Measurements from ENCODE around the gene NBPF11. TPM values are rescaled to one million over a fixed set of nuclear protein-coding genes. Genes with fewer than 3 reads are reported as not detected.
"Not testable (repeated sequence)": the region's sequence is repeated elsewhere in the genome, so short reads cannot be mapped to it uniquely, and the experiment has no call there.

Gene NBPF11
- total RNA-seq (2014; rRNA removed; shearing (Covaris generic)) (11.7 and 13.2 TPM in 2 replicates), total RNA-seq (2022) (20.3 and 24.8 TPM in 2 replicates), Bru-seq, nascent RNA (percentile 75 among the genes with signal in this experiment), BruChase-seq, experiment 1, labeled RNA remaining after a 6-hour chase (percentile 75 among the genes with signal in this experiment), BruChase-seq, experiment 2, labeled RNA remaining after a 2-hour chase (percentile 80 among the genes with signal in this experiment)
- long read RNA-seq, partial matches to known transcripts, result 11 of 41 reads
- long read RNA-seq, other reads (novel, unspliced or antisense), result 30 of 41 reads

DNA sequence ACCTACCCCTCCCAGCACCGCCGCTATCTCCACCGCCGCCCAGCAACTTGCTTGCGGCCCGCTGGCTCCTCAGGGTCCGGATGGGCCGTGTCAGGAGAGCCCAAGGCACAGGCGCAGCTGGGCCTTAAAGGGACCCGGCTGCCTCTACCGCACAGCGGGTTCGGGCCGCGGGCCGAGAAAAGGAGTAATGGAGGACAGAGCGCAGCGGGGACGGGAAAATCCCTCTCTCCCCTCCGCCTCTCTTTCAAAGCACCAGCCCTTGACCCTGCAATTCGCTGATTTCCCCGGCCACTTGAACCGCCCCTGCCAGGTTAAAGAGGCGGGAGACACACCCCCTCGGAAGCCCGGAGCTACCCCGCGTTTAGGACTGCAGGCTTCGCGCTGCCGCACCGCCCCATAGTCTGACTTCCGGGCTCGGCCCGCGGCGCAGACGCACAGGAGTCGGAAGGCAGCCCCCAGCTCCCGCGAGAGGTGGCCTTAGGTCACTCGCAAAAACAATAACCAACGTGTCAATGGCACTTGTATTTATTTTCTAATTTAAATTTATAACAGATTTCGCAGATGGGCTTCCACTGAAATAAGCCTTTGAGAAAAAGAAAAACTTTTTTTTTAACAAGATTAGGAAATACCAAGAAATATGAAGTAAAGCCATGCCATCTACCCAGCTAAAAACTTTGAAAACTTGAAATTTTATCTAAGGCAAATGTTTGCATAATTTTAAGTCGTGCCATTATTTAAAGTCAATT lies at the start of gene NBPF11:
TSS of gene NBPF11 (minus strand) at position 371 of the 746 bp plus-strand sequence. CDS start 25,278 bp downstream, outside the sequence.
- H4K20me1 ChIP-seq (ENCODE audit: insufficient read depth, low read length); H3K4me1 ChIP-seq (ENCODE audit: insufficient read depth, low read length, poor library complexity, severe bottlenecking); intact Hi-C loops (cut with micrococcal nuclease; ENCODE audit: unreplicated experiment); H3K9me2 ChIP-seq (ENCODE audit: insufficient read depth, low read length); H3K9me3 ChIP-seq (ENCODE audit: low read length); H3K79me2 ChIP-seq (ENCODE audit: insufficient read depth, low read depth, low read length); CTCF ChIA-PET (ENCODE audit: unreplicated experiment); POLR2A ChIA-PET; H3K36me3 ChIP-seq (ENCODE audit: insufficient read depth, low read length): not testable (repeated sequence)
- BruUV-seq (replicated peaks), result TSS peak; percentile 74
- Histone ChIP-seq H3K27ac (ENCODE audit: low read depth, low read length, poor library complexity, severe bottlenecking) (peak within 1 kb of the TSS; percentile 63), H3K4me3 (ENCODE audit: low read depth, low read length, poor library complexity, severe bottlenecking) (peak within 1 kb of the TSS; percentile 82), H2AFZ (ENCODE audit: low read length) (peak within 1 kb of the TSS; percentile 46; the same call in 1 of the 2 replicates), H3K4me2 (ENCODE audit: low read length) (peak within 1 kb of the TSS; percentile 84)
- DNase-seq (ENCODE audit: low spot score), result peak; percentile 87

DNA sequence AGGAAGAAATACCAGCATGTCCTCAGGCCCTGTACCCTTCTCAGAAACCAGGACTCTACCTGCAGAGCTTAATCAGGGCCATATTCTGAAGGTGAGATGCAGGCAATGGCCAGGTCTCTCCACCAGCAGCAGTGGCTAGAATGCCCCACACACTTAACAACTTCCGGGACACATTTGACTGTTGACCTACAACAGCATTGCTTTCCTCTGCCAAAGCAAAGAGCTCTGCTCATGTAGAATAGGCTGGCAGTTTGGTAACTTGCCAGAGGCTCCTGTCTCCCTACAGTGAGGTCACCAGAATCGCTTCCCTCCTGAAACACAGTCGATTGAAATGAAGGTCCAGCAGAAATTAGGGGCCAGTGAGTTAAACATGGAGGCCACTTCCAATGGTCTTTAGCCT lies 45.3 kb upstream of the NBPF11 start:
- not testable (repeated sequence) for H3K4me2 ChIP-seq (ENCODE audit: low read length); H3K9me2 ChIP-seq (ENCODE audit: insufficient read depth, low read length); H3K36me3 ChIP-seq (ENCODE audit: insufficient read depth, low read length)

DNA sequence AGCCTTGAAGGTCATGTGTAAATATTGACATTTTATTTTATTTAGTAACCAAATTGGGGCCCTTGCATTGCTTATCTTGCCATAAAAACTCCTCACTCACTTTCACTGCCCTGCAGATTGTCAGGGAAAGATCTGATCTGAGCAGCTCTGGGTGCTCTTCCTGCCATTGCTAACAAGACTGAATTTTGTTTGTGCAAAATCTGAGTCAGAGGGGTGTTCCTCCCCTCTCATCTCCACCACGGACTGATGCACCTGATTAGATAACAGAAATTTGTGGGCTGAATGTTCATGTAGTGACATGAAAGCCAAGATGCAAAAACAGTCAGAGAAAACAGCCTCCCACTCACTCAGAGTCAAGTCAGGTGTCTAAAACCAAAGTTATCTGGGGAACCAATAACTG lies 44.9 kb upstream of the NBPF11 start:
- CTCF ChIA-PET (ENCODE audit: unreplicated experiment); H4K20me1 ChIP-seq (ENCODE audit: insufficient read depth, low read length); H3K36me3 ChIP-seq (ENCODE audit: insufficient read depth, low read length); H3K27ac ChIP-seq (ENCODE audit: low read depth, low read length, poor library complexity, severe bottlenecking); H3K4me2 ChIP-seq (ENCODE audit: low read length); H3K4me3 ChIP-seq (ENCODE audit: low read depth, low read length, poor library complexity, severe bottlenecking); H2AFZ ChIP-seq (ENCODE audit: low read length); H3K4me1 ChIP-seq (ENCODE audit: insufficient read depth, low read length, poor library complexity, severe bottlenecking); intact Hi-C loops (cut with micrococcal nuclease; ENCODE audit: unreplicated experiment); H3K9me3 ChIP-seq (ENCODE audit: low read length); BruUV-seq (replicated peaks); DNase-seq (ENCODE audit: low spot score); H3K9me2 ChIP-seq (ENCODE audit: insufficient read depth, low read length); POLR2A ChIA-PET; H3K79me2 ChIP-seq (ENCODE audit: insufficient read depth, low read depth, low read length): not testable (repeated sequence)

More for the DNA sequence above, 45.3 kb upstream of the NBPF11 start:
- H3K27ac ChIP-seq (ENCODE audit: low read depth, low read length, poor library complexity, severe bottlenecking); H3K9me3 ChIP-seq (ENCODE audit: low read length); DNase-seq (ENCODE audit: low spot score); BruUV-seq (replicated peaks); H3K4me1 ChIP-seq (ENCODE audit: insufficient read depth, low read length, poor library complexity, severe bottlenecking); intact Hi-C loops (cut with micrococcal nuclease; ENCODE audit: unreplicated experiment); H3K4me3 ChIP-seq (ENCODE audit: low read depth, low read length, poor library complexity, severe bottlenecking); H2AFZ ChIP-seq (ENCODE audit: low read length); POLR2A ChIA-PET; H3K79me2 ChIP-seq (ENCODE audit: insufficient read depth, low read depth, low read length); H4K20me1 ChIP-seq (ENCODE audit: insufficient read depth, low read length); CTCF ChIA-PET (ENCODE audit: unreplicated experiment): not testable (repeated sequence)

- CTCF ChIA-PET (ENCODE audit: unreplicated experiment); H3K36me3 ChIP-seq (ENCODE audit: insufficient read depth, low read length); H3K9me2 ChIP-seq (ENCODE audit: insufficient read depth, low read length); BruUV-seq (replicated peaks); H3K4me3 ChIP-seq (ENCODE audit: low read depth, low read length, poor library complexity, severe bottlenecking); intact Hi-C loops (cut with micrococcal nuclease; ENCODE audit: unreplicated experiment); POLR2A ChIA-PET; H4K20me1 ChIP-seq (ENCODE audit: insufficient read depth, low read length); H2AFZ ChIP-seq (ENCODE audit: low read length); H3K9me3 ChIP-seq (ENCODE audit: low read length); DNase-seq (ENCODE audit: low spot score); H3K4me2 ChIP-seq (ENCODE audit: low read length); H3K79me2 ChIP-seq (ENCODE audit: insufficient read depth, low read depth, low read length); H3K4me1 ChIP-seq (ENCODE audit: insufficient read depth, low read length, poor library complexity, severe bottlenecking); H3K27ac ChIP-seq (ENCODE audit: low read depth, low read length, poor library complexity, severe bottlenecking): not testable (repeated sequence)
Observed at GRCh38 chr1:148195115-148195514, 43.0 kb upstream of the NBPF11 start.

DNA sequence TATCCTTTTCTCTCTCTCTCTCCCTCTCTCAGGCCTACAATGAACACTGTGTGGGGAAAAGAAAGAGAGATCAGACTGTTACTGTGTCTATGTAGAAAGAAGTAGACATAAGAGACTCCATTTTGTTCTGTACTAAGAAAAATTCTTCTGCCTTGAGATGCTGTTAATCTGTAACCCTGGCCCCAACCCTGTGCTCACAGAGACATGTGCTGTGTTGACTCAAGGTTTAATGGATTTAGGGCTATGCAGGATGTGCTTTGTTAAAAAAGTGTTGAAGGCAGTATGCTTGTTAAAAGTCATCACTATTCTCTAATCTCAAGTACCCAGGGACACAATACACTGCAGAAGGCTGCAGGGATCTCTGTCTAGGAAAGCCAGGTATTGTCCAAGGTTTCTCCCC lies 36.7 kb upstream of the NBPF11 start:
- H3K79me2 ChIP-seq (ENCODE audit: insufficient read depth, low read depth, low read length); DNase-seq (ENCODE audit: low spot score); H3K4me2 ChIP-seq (ENCODE audit: low read length); H3K9me3 ChIP-seq (ENCODE audit: low read length); H4K20me1 ChIP-seq (ENCODE audit: insufficient read depth, low read length); H3K4me1 ChIP-seq (ENCODE audit: insufficient read depth, low read length, poor library complexity, severe bottlenecking); H3K36me3 ChIP-seq (ENCODE audit: insufficient read depth, low read length); POLR2A ChIA-PET; intact Hi-C loops (cut with micrococcal nuclease; ENCODE audit: unreplicated experiment); H3K4me3 ChIP-seq (ENCODE audit: low read depth, low read length, poor library complexity, severe bottlenecking); H2AFZ ChIP-seq (ENCODE audit: low read length); BruUV-seq (replicated peaks); H3K27ac ChIP-seq (ENCODE audit: low read depth, low read length, poor library complexity, severe bottlenecking); H3K9me2 ChIP-seq (ENCODE audit: insufficient read depth, low read length); CTCF ChIA-PET (ENCODE audit: unreplicated experiment): not testable (repeated sequence)

- H4K20me1 ChIP-seq (ENCODE audit: insufficient read depth, low read length); H3K9me3 ChIP-seq (ENCODE audit: low read length); H3K4me2 ChIP-seq (ENCODE audit: low read length); H3K4me1 ChIP-seq (ENCODE audit: insufficient read depth, low read length, poor library complexity, severe bottlenecking); CTCF ChIA-PET (ENCODE audit: unreplicated experiment); intact Hi-C loops (cut with micrococcal nuclease; ENCODE audit: unreplicated experiment); BruUV-seq (replicated peaks); H2AFZ ChIP-seq (ENCODE audit: low read length); DNase-seq (ENCODE audit: low spot score); POLR2A ChIA-PET; H3K36me3 ChIP-seq (ENCODE audit: insufficient read depth, low read length); H3K27ac ChIP-seq (ENCODE audit: low read depth, low read length, poor library complexity, severe bottlenecking); H3K79me2 ChIP-seq (ENCODE audit: insufficient read depth, low read depth, low read length); H3K4me3 ChIP-seq (ENCODE audit: low read depth, low read length, poor library complexity, severe bottlenecking); H3K9me2 ChIP-seq (ENCODE audit: insufficient read depth, low read length): not testable (repeated sequence)
Observed at GRCh38 chr1:148178682-148179081, 26.6 kb upstream of the NBPF11 start.

All from OCI-LY7 (cell line).